ENCODE measurements around the gene ENTREP1.

- TF ChIP-seq EP300 (IDR thresholded peaks at IDR 0.05), result no peak
- no peak for TF ChIP-seq CTCF (IDR thresholded peaks at IDR 0.05)
- TF ChIP-seq POLR2A (IDR thresholded peaks at IDR 0.05), result no peak
Observed at GRCh38 chr9:69333716-69334115, 8.7 kb downstream of the ENTREP1 start.
